Measurements from ENCODE around the gene PHLPP1.

DNA sequence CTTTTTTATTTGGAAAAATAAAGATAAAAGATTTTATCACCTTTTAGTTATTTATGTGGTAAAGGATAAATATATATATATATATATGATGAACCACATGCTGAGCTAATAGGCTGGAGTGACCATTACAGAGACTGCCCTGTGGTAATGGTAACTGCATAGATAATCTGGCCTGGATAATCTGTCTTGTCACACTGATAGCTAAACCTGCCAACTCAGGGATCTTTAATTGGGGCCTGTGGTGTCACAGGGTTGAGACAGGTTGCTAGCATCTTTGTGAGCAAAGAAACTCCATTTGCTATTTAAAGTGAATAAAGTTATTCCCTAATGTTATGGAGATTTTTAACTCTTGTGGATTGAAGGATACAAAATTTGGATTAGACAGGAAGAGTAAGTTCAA, 203.0 kb downstream of the PHLPP1 start:
- TF ChIP-seq, protein P1, sequence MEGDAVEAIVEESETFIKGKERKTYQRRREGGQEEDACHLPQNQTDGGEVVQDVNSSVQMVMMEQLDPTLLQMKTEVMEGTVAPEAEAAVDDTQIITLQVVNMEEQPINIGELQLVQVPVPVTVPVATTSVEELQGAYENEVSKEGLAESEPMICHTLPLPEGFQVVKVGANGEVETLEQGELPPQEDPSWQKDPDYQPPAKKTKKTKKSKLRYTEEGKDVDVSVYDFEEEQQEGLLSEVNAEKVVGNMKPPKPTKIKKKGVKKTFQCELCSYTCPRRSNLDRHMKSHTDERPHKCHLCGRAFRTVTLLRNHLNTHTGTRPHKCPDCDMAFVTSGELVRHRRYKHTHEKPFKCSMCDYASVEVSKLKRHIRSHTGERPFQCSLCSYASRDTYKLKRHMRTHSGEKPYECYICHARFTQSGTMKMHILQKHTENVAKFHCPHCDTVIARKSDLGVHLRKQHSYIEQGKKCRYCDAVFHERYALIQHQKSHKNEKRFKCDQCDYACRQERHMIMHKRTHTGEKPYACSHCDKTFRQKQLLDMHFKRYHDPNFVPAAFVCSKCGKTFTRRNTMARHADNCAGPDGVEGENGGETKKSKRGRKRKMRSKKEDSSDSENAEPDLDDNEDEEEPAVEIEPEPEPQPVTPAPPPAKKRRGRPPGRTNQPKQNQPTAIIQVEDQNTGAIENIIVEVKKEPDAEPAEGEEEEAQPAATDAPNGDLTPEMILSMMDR (IDR thresholded peaks at IDR 0.05): no peak
- TF ChIP-seq POLR2A (IDR thresholded peaks at IDR 0.05): no peak

Data from Peyer's patch (tissue), 4 donors.